Measurements from ENCODE around the gene TNFAIP3. TPM values are rescaled to one million over a fixed set of nuclear protein-coding genes. Genes with fewer than 3 reads are reported as not detected.

The TNFAIP3 gene
- total and polyA plus RNA-seq, 7 donors, result 11.4 to 49.9 (median 18.7) TPM

DNA sequence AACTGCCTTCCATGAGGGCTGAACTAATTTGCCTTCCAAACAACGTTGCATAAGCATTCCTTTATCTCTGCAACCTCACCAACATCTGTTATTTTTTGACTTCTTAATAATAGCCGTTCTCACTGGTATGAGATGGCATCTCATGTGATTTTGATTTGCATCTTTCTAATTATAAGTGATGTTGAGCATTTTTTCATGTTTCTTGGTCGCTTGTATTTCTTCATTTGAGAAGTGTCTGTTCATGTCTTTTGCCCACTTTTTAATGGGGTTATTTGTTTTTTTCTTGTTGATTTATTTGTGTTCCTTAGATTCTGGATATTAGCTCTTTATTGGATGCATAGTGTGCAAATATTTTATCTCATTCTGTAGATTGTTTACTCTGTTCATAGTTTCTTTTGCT lies 46.4 kb downstream of the TNFAIP3 start:
- H3K4me1 ChIP-seq, result no peaks in the 10 kb centered on the region
- intact Hi-C loops (cut with DNase I), result no loop called here
- no peak for TF ChIP-seq POLR2A (IDR thresholded peaks at IDR 0.05)
- no peak for TF ChIP-seq POLR2AphosphoS5 (IDR thresholded peaks at IDR 0.05)
- TF ChIP-seq, protein P1, sequence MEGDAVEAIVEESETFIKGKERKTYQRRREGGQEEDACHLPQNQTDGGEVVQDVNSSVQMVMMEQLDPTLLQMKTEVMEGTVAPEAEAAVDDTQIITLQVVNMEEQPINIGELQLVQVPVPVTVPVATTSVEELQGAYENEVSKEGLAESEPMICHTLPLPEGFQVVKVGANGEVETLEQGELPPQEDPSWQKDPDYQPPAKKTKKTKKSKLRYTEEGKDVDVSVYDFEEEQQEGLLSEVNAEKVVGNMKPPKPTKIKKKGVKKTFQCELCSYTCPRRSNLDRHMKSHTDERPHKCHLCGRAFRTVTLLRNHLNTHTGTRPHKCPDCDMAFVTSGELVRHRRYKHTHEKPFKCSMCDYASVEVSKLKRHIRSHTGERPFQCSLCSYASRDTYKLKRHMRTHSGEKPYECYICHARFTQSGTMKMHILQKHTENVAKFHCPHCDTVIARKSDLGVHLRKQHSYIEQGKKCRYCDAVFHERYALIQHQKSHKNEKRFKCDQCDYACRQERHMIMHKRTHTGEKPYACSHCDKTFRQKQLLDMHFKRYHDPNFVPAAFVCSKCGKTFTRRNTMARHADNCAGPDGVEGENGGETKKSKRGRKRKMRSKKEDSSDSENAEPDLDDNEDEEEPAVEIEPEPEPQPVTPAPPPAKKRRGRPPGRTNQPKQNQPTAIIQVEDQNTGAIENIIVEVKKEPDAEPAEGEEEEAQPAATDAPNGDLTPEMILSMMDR (IDR thresholded peaks at IDR 0.05), result no peak
- TF ChIP-seq EP300 (IDR thresholded peaks at IDR 0.05), result no peak
- 85 to 91% methylated on average over 3 of the region's 3 CpGs for WGBS, 2 donors
- H3K9me3 ChIP-seq, result no peaks in the 10 kb centered on the region
- no peak overlapping the region for H3K4me3 ChIP-seq
- no peaks in the 10 kb centered on the region for H3K36me3 ChIP-seq
- H3K27ac ChIP-seq, result no peak overlapping the region
- no peaks in the 10 kb centered on the region for H3K27me3 ChIP-seq
- DNase-seq, result no peak

- Histone ChIP-seq H3K36me3 (no peaks in the 10 kb centered on the region), H3K9me3 (no peaks in the 10 kb centered on the region), H3K4me3 (no peak overlapping the region), H3K27me3 (no peaks in the 10 kb centered on the region), H3K27ac (no peak overlapping the region), H3K4me1 (no peaks in the 10 kb centered on the region)
- TF ChIP-seq EP300 (IDR thresholded peaks at IDR 0.05) (no peak), POLR2AphosphoS5 (IDR thresholded peaks at IDR 0.05) (no peak), POLR2A (IDR thresholded peaks at IDR 0.05) (no peak)
- TF ChIP-seq, protein P1 (IDR thresholded peaks at IDR 0.05), result no peak
- DNase-seq, result no peak
- intact Hi-C loops (cut with DNase I), result no loop called here
Measured at GRCh38 chr6:137913996-137914529, 47.0 kb downstream of the TNFAIP3 start.

- no peak for DNase-seq
- intact Hi-C loops (cut with DNase I), result no loop called here
- H3K4me3 ChIP-seq, result no peak overlapping the region
- H3K36me3 ChIP-seq, result no peaks in the 10 kb centered on the region
- no peaks in the 10 kb centered on the region for H3K4me1 ChIP-seq
- no peaks in the 10 kb centered on the region for H3K27me3 ChIP-seq
- no peaks in the 10 kb centered on the region for H3K9me3 ChIP-seq
- no peak overlapping the region for H3K27ac ChIP-seq
- WGBS, 2 donors, result 79 to 87% methylated on average over 4 of the region's 4 CpGs
- TF ChIP-seq, protein P1 (IDR thresholded peaks at IDR 0.05), result no peak
- no peak for TF ChIP-seq POLR2AphosphoS5 (IDR thresholded peaks at IDR 0.05)
- TF ChIP-seq EP300 (IDR thresholded peaks at IDR 0.05), result no peak
- TF ChIP-seq POLR2A (IDR thresholded peaks at IDR 0.05), result no peak
Measured at GRCh38 chr6:137914530-137915193, 47.6 kb downstream of the TNFAIP3 start.

DNA sequence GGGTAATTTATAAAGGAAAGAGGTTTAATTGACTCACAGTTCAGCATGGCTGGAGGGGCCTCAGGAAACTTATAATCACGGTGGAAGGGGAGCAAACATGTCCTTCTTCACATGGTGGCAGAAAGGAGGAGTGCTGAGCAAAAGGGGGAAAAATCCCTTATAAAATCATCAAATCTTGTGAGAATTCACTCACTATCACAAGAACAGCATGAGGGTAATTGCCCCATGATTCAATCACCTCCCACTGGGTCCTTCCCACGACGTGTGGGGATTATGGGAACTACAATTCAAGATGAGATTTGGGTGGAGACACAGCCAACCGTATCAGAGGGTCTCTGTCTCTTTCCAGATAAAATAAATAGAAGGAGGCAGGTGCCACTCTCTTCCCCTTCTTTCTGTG lies 48.7 kb downstream of the TNFAIP3 start:
- 85% methylated on average over 4 of the region's 4 CpGs for WGBS, 2 donors
- Histone ChIP-seq H3K4me3 (no peak overlapping the region), H3K27ac (no peak overlapping the region), H3K9me3 (no peaks in the 10 kb centered on the region), H3K27me3 (no peaks in the 10 kb centered on the region), H3K36me3 (no peaks in the 10 kb centered on the region), H3K4me1 (no peaks in the 10 kb centered on the region)
- TF ChIP-seq POLR2A (IDR thresholded peaks at IDR 0.05) (no peak), EP300 (IDR thresholded peaks at IDR 0.05) (no peak), POLR2AphosphoS5 (IDR thresholded peaks at IDR 0.05) (no peak)
- TF ChIP-seq, protein P1 (IDR thresholded peaks at IDR 0.05), result no peak
- intact Hi-C loops (cut with DNase I), result no loop called here
- no peak for DNase-seq
